ENCODE results near the gene JAK1. TPM values are rescaled to one million over a fixed set of nuclear protein-coding genes. Genes with fewer than 3 reads are reported as not detected.
A peak's percentile ranks its signal among the peaks of the same experiment; 100 is the strongest.

JAK1 gene
- total RNA-seq, 1 donor from 2014 or later, result 152 TPM

- no peak for ATAC-seq
- Histone ChIP-seq H3K4me3 (no peak overlapping the region), H3K9me3 (no peaks in the 10 kb centered on the region), H3K27ac (no peak overlapping the region), H3K4me1 (peaks cover 91% of the 10 kb centered on the region), H3K27me3 (no peaks in the 10 kb centered on the region), H3K36me3 (no peaks in the 10 kb centered on the region)
- no peak for DNase-seq
- no peak for TF ChIP-seq CTCF (IDR thresholded peaks at IDR 0.05)
- intact Hi-C loops (cut with DNase I), result no loop called here
These were observed 72.4 kb downstream of the JAK1 start for GRCh38 chr1:64893921-64894320.

DNA sequence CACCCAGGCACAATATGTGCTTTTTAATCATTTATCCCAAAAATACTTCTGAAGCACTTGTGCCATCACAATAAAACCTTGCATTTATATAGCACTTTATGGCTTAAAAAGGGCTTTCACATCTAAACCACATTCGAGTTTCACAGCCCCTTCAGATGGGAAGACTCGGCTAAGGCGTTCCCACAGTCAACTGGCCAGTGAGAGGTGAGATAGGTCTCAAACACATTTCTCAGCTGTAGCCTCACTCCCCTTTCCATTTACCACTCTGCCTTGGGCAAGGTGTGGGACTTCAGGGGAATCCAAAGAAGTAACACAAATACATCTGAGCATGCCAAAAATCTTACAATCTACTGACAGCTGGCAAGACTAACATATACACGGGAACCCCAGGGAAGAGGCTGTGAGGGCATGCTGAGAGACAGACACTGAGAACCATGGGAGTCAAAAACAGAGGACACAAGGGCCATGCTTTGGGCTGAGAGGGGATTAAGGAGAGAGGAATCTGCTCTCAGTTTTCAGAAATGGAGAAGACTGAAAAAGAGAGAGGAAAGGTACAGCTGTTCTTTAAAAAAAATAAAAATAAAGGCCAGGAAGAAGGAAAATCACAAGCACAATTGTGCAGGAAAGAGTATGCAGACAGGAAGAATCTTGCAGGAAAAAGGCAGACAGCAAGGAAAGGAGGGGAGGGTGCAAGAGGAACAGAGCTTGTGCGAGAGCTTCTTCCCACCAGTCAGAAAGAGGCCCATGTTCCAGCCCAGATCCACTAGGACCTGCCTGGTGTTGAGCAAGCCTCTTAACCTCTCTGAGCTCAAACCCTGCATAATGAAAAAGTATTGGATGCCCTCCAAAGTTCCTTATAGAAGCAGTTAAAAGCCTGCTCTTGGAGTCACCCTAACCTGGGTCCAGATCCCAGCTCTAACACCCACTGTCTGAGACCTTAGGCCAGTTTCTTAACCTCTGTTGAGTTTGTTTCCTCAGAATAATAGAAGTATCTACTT is 73.5 kb downstream of the JAK1 start:
- ATAC-seq, result peak; percentile 53
- H3K36me3 ChIP-seq, result no peaks in the 10 kb centered on the region

DNA sequence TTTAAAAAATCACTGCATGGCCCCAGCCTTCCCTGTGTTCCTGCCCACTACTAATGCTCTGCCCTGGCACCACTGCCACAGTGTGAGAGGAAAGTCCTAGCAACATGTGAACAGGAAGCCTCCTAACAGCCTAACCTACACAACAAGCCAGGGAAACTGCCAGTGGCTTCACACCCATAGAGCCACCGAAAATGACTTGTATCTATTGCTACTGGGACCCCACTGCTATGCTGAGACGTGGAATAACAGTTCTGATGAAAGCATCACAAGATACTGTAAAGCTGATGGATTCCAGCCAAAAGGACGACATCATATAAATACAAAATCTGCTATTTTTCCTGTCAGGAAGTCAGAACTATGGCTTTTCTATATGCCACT is 74.9 kb downstream of the JAK1 start:
- peak; percentile 57 for ATAC-seq
- Histone ChIP-seq H3K4me1 (peaks cover 74% of the 10 kb centered on the region), H3K27ac (peak overlapping the region; percentile 14), H3K27me3 (no peaks in the 10 kb centered on the region), H3K36me3 (no peaks in the 10 kb centered on the region), H3K4me3 (no peak overlapping the region), H3K9me3 (no peaks in the 10 kb centered on the region)
- TF ChIP-seq CTCF (IDR thresholded peaks at IDR 0.05), result no peak
- no peak for DNase-seq
- intact Hi-C loops (cut with DNase I), result no loop called here

More for the DNA sequence above, 73.5 kb downstream of the JAK1 start:
- no peaks in the 10 kb centered on the region for H3K27me3 ChIP-seq
- no peak overlapping the region for H3K27ac ChIP-seq
- H3K9me3 ChIP-seq, result no peaks in the 10 kb centered on the region
- no peak overlapping the region for H3K4me3 ChIP-seq
- TF ChIP-seq CTCF (IDR thresholded peaks at IDR 0.05), result no peak
- peaks cover 86% of the 10 kb centered on the region for H3K4me1 ChIP-seq
- no peak for DNase-seq
- intact Hi-C loops (cut with DNase I), result no loop called here

GRCh38 chr1:64890699-64891447 is 75.5 kb downstream of the JAK1 start:
- H3K9me3 ChIP-seq, result no peaks in the 10 kb centered on the region
- H3K36me3 ChIP-seq, result peaks cover 1% of the 10 kb centered on the region
- DNase-seq (no peak), ATAC-seq (peak; percentile 26)
- H3K27ac ChIP-seq, result peak overlapping the region; percentile 14
- H3K27me3 ChIP-seq, result no peaks in the 10 kb centered on the region
- intact Hi-C loops (cut with DNase I), result no loop called here
- no peak overlapping the region for H3K4me3 ChIP-seq
- TF ChIP-seq CTCF (IDR thresholded peaks at IDR 0.05), result no peak
- peaks cover 68% of the 10 kb centered on the region for H3K4me1 ChIP-seq

GRCh38 chr1:64887689-64888217 is 78.6 kb downstream of the JAK1 start:
- no peak overlapping the region for H3K27ac ChIP-seq
- H3K9me3 ChIP-seq, result no peaks in the 10 kb centered on the region
- intact Hi-C loops (cut with DNase I), result no loop called here
- H3K4me3 ChIP-seq, result no peak overlapping the region
- H3K27me3 ChIP-seq, result no peaks in the 10 kb centered on the region
- DNase-seq (no peak), ATAC-seq (no peak)
- no peak for TF ChIP-seq CTCF (IDR thresholded peaks at IDR 0.05)
- H3K4me1 ChIP-seq, result peaks cover 39% of the 10 kb centered on the region
- H3K36me3 ChIP-seq, result peaks cover 17% of the 10 kb centered on the region
